Loucy (cell line): ENCODE results near the gene KCNF1.

Experiments used
- EZH2phosphoT487 ChIP-seq: fragments of 200-600 bp; IDR thresholded peaks from 2 replicates; pipeline ENCODE4 v1.6.1; 2018; ENCODE audit warnings: antibody characterized with exemption, mild to moderate bottlenecking, moderate library complexity, borderline replicate concordance
- TF ChIP-seq, protein P1 (sequence below): fragments of 200-600 bp; sonication (generic); conservative IDR thresholded peaks from 2 replicates; pipeline ENCODE4 v1.5.1; 2014; ENCODE audit warnings: mild to moderate bottlenecking, antibody characterized with exemption, low read length

DNA sequence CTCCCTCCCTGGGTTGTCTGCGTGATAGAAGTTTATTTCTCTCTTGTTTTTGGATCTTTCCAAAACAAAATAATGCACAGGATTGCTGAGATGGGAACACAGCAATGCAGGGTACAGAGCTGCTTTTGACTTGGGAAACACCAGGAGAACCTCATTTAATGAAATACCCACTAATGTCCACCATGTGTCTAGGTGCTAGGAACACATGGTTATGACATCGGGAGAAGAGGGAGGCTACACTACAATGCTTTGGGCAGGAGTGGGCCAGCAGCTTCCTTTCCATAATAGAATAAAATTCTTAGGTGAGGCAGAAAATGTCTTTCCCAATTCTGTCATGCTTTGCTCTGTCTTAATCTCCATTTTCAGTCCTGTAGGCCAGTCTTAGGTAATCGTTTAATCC lies 29.2 kb upstream of the KCNF1 start:
- TF ChIP-seq, protein P1, sequence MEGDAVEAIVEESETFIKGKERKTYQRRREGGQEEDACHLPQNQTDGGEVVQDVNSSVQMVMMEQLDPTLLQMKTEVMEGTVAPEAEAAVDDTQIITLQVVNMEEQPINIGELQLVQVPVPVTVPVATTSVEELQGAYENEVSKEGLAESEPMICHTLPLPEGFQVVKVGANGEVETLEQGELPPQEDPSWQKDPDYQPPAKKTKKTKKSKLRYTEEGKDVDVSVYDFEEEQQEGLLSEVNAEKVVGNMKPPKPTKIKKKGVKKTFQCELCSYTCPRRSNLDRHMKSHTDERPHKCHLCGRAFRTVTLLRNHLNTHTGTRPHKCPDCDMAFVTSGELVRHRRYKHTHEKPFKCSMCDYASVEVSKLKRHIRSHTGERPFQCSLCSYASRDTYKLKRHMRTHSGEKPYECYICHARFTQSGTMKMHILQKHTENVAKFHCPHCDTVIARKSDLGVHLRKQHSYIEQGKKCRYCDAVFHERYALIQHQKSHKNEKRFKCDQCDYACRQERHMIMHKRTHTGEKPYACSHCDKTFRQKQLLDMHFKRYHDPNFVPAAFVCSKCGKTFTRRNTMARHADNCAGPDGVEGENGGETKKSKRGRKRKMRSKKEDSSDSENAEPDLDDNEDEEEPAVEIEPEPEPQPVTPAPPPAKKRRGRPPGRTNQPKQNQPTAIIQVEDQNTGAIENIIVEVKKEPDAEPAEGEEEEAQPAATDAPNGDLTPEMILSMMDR: no peak
- no peak for TF ChIP-seq EZH2phosphoT487
